H1 (cell line): Measurements from ENCODE around the gene MAPT. TPM values are rescaled to one million over a fixed set of nuclear protein-coding genes. Genes with fewer than 3 reads are reported as not detected.

ENCODE experiments used
- CTCF ChIA-PET: fragments of 300-600 bp; sonication (Branson Sonifier 250); formaldehyde crosslinking; loops from one replicate; lab custom pipeline; 2021; ENCODE audit not compliant: partially characterized antibody; lab: Charles Lee
- POLR2A ChIA-PET: fragments of 300-600 bp; sonication (Branson Sonifier 250); formaldehyde crosslinking; loops from one replicate; lab custom pipeline; 2021; ENCODE audit warnings: inconsistent platforms; ENCODE audit not compliant: partially characterized antibody; lab: Charles Lee
- DNase-seq, 2 experiments: peaks; one replicate each; pipeline versions ENCODE4 v3.0.0 to v3.0.0-alpha.2; 2010 to 2022; ENCODE audit warnings: low spot score in 2 of 2, low read depth in 1 of 2, mixed read lengths in 1 of 2
- FAIRE-seq: peaks from 2 replicates; lab custom pipeline; 2011; peaks lifted over from hg19 to GRCh38; lab: Jason Lieb, UNC
- H2AFZ ChIP-seq: 2 replicates; pipeline ENCODE4 v1.8.1; 2012; ENCODE audit warnings: low read length, inconsistent platforms
- H2AK5ac ChIP-seq: 2 replicates; pipeline ENCODE4 v1.6.1; 2013; ENCODE audit warnings: low read depth, low read length
- H2BK120ac ChIP-seq: replicated peaks from 2 replicates; pipeline ENCODE3; 2013; ENCODE audit warnings: low read depth, low read length, inconsistent platforms
- H2BK12ac ChIP-seq: 2 replicates; pipeline ENCODE4 v1.6.1; 2013; ENCODE audit warnings: low read depth, low read length
- H2BK15ac ChIP-seq: 2 replicates; pipeline ENCODE4 v1.6.1; 2013; ENCODE audit warnings: low read length
- H2BK20ac ChIP-seq: 2 replicates; pipeline ENCODE4 v1.6.1; 2013; ENCODE audit warnings: low read length
- H2BK5ac ChIP-seq: 2 replicates; pipeline ENCODE4 v1.6.1; 2013; ENCODE audit warnings: low read depth, low read length
- H3K14ac ChIP-seq: 2 replicates; pipeline ENCODE4 v1.6.1; 2013; ENCODE audit warnings: inconsistent platforms; ENCODE audit not compliant: insufficient read length
- H3K18ac ChIP-seq: 2 replicates; pipeline ENCODE4 v1.6.1; 2013; ENCODE audit warnings: low read length; ENCODE audit errors: extremely low read depth
- H3K23ac ChIP-seq: 2 replicates; pipeline ENCODE4 v1.6.1; 2013; ENCODE audit warnings: inconsistent platforms; ENCODE audit not compliant: insufficient read length
- H3K23me2 ChIP-seq: 2 replicates; pipeline ENCODE4 v1.6.1; 2013; ENCODE audit warnings: low read depth, low read length
- H3K27ac ChIP-seq: 2 replicates; pipeline ENCODE4 v1.6.1; 2011; ENCODE audit warnings: low read depth, low read length, inconsistent platforms
- H3K27me3 ChIP-seq, 4 experiments: replicated peaks in 1 of 4; 1 replicate in 1 of 4; 2 replicates in 3 of 4; pipeline versions ENCODE4 v1.6.1 to v1.8.1; 2011 to 2013; ENCODE audit warnings: low read length in 3 of 4, mild to moderate bottlenecking in 3 of 4, inconsistent platforms in 2 of 4, mixed read lengths in 2 of 4, moderate library complexity in 1 of 4; ENCODE audit not compliant: control insufficient read depth in 3 of 4, insufficient read depth in 3 of 4; ENCODE audit errors: extremely low read depth in 1 of 4
- H3K36me3 ChIP-seq, 4 experiments: 2 replicates each; pipeline versions ENCODE4 v1.6.1 to v1.8.1; 2011 to 2013; ENCODE audit warnings: mild to moderate bottlenecking in 4 of 4, low read length in 3 of 4, moderate library complexity in 2 of 4, control low read depth in 1 of 4, inconsistent platforms in 1 of 4; ENCODE audit not compliant: insufficient read depth in 4 of 4, control insufficient read depth in 2 of 4
- H3K4ac ChIP-seq: replicated peaks from 2 replicates; pipeline ENCODE3; 2013; ENCODE audit warnings: low read length, low read depth, mixed read lengths, inconsistent platforms; ENCODE audit not compliant: insufficient read length
- H3K4me1 ChIP-seq, 4 experiments: replicated peaks in 1 of 4; 1 replicate in 1 of 4; 2 replicates in 3 of 4; pipeline versions ENCODE4 v1.6.1 to v1.8.1; 2011 to 2013; ENCODE audit warnings: low read length in 3 of 4, inconsistent platforms in 2 of 4, mixed read lengths in 1 of 4; ENCODE audit not compliant: insufficient read depth in 4 of 4, control insufficient read depth in 3 of 4
- H3K4me2 ChIP-seq, 2 experiments: 2 replicates each; pipeline versions ENCODE4 v1.6.1 to v1.8.1; 2011 to 2013; ENCODE audit warnings: low read depth in 2 of 2, low read length in 2 of 2, control low read depth in 1 of 2, inconsistent platforms in 1 of 2, mild to moderate bottlenecking in 1 of 2; ENCODE audit not compliant: insufficient read depth in 1 of 2
- H3K4me3 ChIP-seq, 4 experiments: fragments of 200-600, 300-600 bp in 1 of 4; sonication (generic), shearing (Covaris generic), sonication (Bioruptor Twin) in 1 of 4; 2 replicates each; pipeline versions ENCODE4 v1.5.1 to v1.8.1; 2011 to 2016; ENCODE audit warnings: low read length in 4 of 4, low read depth in 3 of 4, control low read depth in 2 of 4, inconsistent platforms in 2 of 4, mild to moderate bottlenecking in 2 of 4, mixed read lengths in 1 of 4, moderate library complexity in 1 of 4; ENCODE audit not compliant: insufficient read depth in 2 of 4; ENCODE audit errors: extremely low read depth in 1 of 4
- H3K56ac ChIP-seq: replicated peaks from 2 replicates; pipeline ENCODE3; 2013; ENCODE audit warnings: low read depth, mild to moderate bottlenecking, mixed read lengths, low read length, inconsistent platforms; ENCODE audit not compliant: insufficient read length
- H3K79me1 ChIP-seq: 2 replicates; pipeline ENCODE4 v1.6.1; 2013; ENCODE audit warnings: low read depth, low read length, control low read depth
- H3K79me2 ChIP-seq, 2 experiments: 2 replicates each; pipeline versions ENCODE4 v1.6.1 to v1.8.1; 2012 to 2013; ENCODE audit warnings: low read length in 2 of 2, mild to moderate bottlenecking in 2 of 2, inconsistent platforms in 1 of 2; ENCODE audit not compliant: insufficient read depth in 2 of 2, control insufficient read depth in 1 of 2
- H3K9ac ChIP-seq, 4 experiments: replicated peaks in 1 of 4; 1 replicate in 1 of 4; 2 replicates in 3 of 4; pipeline versions ENCODE4 v1.6.1 to v1.8.1; 2011 to 2013; ENCODE audit warnings: low read depth in 3 of 4, low read length in 3 of 4, control low read depth in 2 of 4, mild to moderate bottlenecking in 2 of 4, moderate library complexity in 2 of 4, inconsistent platforms in 1 of 4; ENCODE audit errors: extremely low read depth in 1 of 4
- H3K9me3 ChIP-seq, 2 experiments: 2 replicates each; pipeline versions ENCODE4 v1.6.1 to v1.8.1; 2012 to 2013; ENCODE audit warnings: mild to moderate bottlenecking in 2 of 2, moderate library complexity in 2 of 2, control low read depth in 1 of 2, inconsistent platforms in 1 of 2, low read depth in 1 of 2, low read length in 1 of 2, mixed read lengths in 1 of 2; ENCODE audit not compliant: insufficient read depth in 2 of 2
- H4K20me1 ChIP-seq, 2 experiments: replicated peaks in 1 of 2; 2 replicates each; pipeline versions ENCODE3 to v1.8.1; 2011 to 2013; ENCODE audit warnings: inconsistent platforms in 2 of 2, low read length in 2 of 2, mild to moderate bottlenecking in 1 of 2; ENCODE audit not compliant: insufficient read depth in 2 of 2, control insufficient read depth in 1 of 2
- H4K5ac ChIP-seq: 2 replicates; pipeline ENCODE4 v1.6.1; 2013; ENCODE audit warnings: low read length, low read depth, mixed read lengths, inconsistent platforms; ENCODE audit not compliant: insufficient read length
- H4K8ac ChIP-seq: 2 replicates; pipeline ENCODE4 v1.8.0; 2013; ENCODE audit warnings: mild to moderate bottlenecking, moderate library complexity, low read length, inconsistent platforms; ENCODE audit not compliant: insufficient read depth; ENCODE audit errors: extremely low read depth
- H4K91ac ChIP-seq: replicated peaks from 2 replicates; pipeline ENCODE3; 2013; ENCODE audit warnings: low read length, mixed read lengths, inconsistent platforms; ENCODE audit not compliant: insufficient read length
- KDM4A ChIP-seq: IDR thresholded peaks from one replicate; pipeline ENCODE4 v1.7.1; 2012; ENCODE audit warnings: low read depth, mild to moderate bottlenecking, moderate library complexity, low read length, inconsistent platforms; ENCODE audit not compliant: severe bottlenecking
- WGBS, 2 experiments: shearing (Covaris generic) in 1 of 2; methylation state at CpG; one replicate each; pipeline versions ENCODE4 v1.1.6 to v1.1.7; 2013 to 2015; ENCODE audit warnings: low lambda C conversion rate in 2 of 2, mixed read lengths in 2 of 2, inconsistent platforms in 1 of 2, low coverage in 1 of 2, missing lambda C conversion rate in 1 of 2; ENCODE audit not compliant: insufficient replicate concordance in 2 of 2, insufficient coverage in 1 of 2, insufficient read length in 1 of 2; ENCODE audit errors: extremely low coverage in 1 of 2, missing lambda C conversion rate in 1 of 2; 5-methylcytosine and 5-hydroxymethylcytosine counted together
- polyA plus RNA-seq, 7 experiments: library from polyadenylated mRNA; depleted of rRNA in 3 of 7; stranded (reverse) in 5 of 7; unstranded in 2 of 7; fragments of >200 nt in 5 of 7; fragments of 200-250 nt in 2 of 7; gene quantifications; 1 replicate in 5 of 7; 2 replicates in 1 of 7; 4 replicates in 1 of 7; pipeline versions ENCODE4 v1.2.1 to v1.2.3, GENCODE V29; 2011 to 2013; ENCODE audit warnings: missing spikeins in 2 of 7, mixed read lengths in 2 of 7
- total RNA-seq: library from RNA; stranded (reverse); fragmentation: NEBNext Ultra II Directional; extraction: Animal tissue kit (Norgen Biotek cat#: 25700); gene quantifications from 2 replicates; pipeline ENCODE4 v1.2.1, GENCODE V29; 2021

Gene MAPT
- total and polyA plus RNA-seq, 2 of the 8 experiments (the other 6 are each of a cell fraction or from before 2014, with no cell fraction given): 0.54 to 1.7 TPM

DNA sequence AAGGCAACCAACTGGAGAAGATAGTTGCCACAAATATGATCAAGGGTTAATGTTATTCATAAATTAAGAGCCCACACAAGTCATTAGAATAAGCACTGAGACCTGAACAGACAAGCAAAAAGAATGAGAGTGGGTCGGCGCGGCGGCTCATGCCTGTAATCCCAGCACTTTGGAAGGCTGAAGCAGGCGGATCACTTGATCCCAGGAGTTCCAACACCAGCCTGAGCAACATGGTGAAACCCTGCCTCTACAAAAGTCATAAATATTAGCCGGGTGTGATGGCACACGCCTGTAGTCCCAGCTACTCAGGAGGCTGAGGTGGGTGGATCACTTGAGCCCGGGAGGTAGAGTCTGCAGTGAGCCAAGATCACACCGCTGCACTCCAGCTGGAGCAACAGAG lies 64.0 kb downstream of the MAPT start:
- H3K4me3 ChIP-seq: no peak overlapping the region
- 85% methylated on average over 9 of the region's 9 CpGs; no CpG with 5 or more reads in 1 of the 2 experiments for WGBS, 2 experiments
- ChIA-PET POLR2A (no interaction called here), CTCF (interaction anchor here (2.5 kb wide), 1 partner anchor 13 kb away, joined by 10 read pairs; no protein-coding TSS in a partner anchor)
- H3K27me3 ChIP-seq: no peaks in the 10 kb centered on the region
- no peak overlapping the region for H2BK120ac ChIP-seq
- H2BK20ac ChIP-seq: no peak overlapping the region
- no peak overlapping the region for H2AFZ ChIP-seq
- no peak overlapping the region for H3K56ac ChIP-seq
- no peak overlapping the region for H2BK12ac ChIP-seq
- H3K36me3 ChIP-seq: no peaks in the 10 kb centered on the region
- no peak overlapping the region for H2AK5ac ChIP-seq
- no peak for FAIRE-seq
- no peaks in the 10 kb centered on the region for H3K4me1 ChIP-seq
- no peaks in the 10 kb centered on the region for H3K79me1 ChIP-seq
- H3K14ac ChIP-seq: no peak overlapping the region
- H3K23ac ChIP-seq: no peak overlapping the region
- H3K4me2 ChIP-seq: no peak overlapping the region
- no peak overlapping the region for H3K27ac ChIP-seq
- no peaks in the 10 kb centered on the region for H3K9me3 ChIP-seq
- no peak overlapping the region for H3K4ac ChIP-seq
- no peaks in the 10 kb centered on the region for H3K23me2 ChIP-seq
- TF ChIP-seq KDM4A: no peak
- DNase-seq: no peak
- H3K18ac ChIP-seq: no peak overlapping the region
- H3K79me2 ChIP-seq: no peaks in the 10 kb centered on the region
- H4K5ac ChIP-seq: no peak overlapping the region
- H2BK15ac ChIP-seq: no peak overlapping the region
- no peak overlapping the region for H2BK5ac ChIP-seq
- no peaks in the 10 kb centered on the region for H4K20me1 ChIP-seq
- H4K91ac ChIP-seq: no peak overlapping the region
- no peak overlapping the region for H4K8ac ChIP-seq
- no peak overlapping the region for H3K9ac ChIP-seq
